HepG2 (cell line): ENCODE measurements around the gene CYP2U1. TPM values are rescaled to one million over a fixed set of nuclear protein-coding genes. Genes with fewer than 3 reads are reported as not detected.

Experiments
- BCL6 ChIP-seq: IDR thresholded peaks from 2 replicates; pipeline ENCODE4 v1.6.1; 2016; ENCODE audit warnings: missing genetic modification reagents, missing compliant biosample characterization
- CREB1 ChIP-seq, 2 experiments: fragments of 450-650 bp in 1 of 2; IDR thresholded peaks; 2 replicates each; pipeline ENCODE4 v1.6.1; 2016 to 2017; ENCODE audit warnings: control low read depth in 1 of 2, mild to moderate bottlenecking in 1 of 2, missing compliant biosample characterization in 1 of 2, missing genetic modification characterization in 1 of 2
- EP300 ChIP-seq, 3 experiments: sonication (generic) in 1 of 3; formaldehyde crosslinking in 1 of 3; IDR thresholded peaks; 2 replicates each; pipeline versions ENCODE4 v1.5.1 to v1.6.1; 2011 to 2020; ENCODE audit warnings: low read depth in 2 of 3, low read length in 2 of 3, borderline replicate concordance in 1 of 3, improper control_type of control experiment in 1 of 3, mild to moderate bottlenecking in 1 of 3, missing genetic modification reagents in 1 of 3, moderate library complexity in 1 of 3
- GATAD1 ChIP-seq: IDR thresholded peaks from 2 replicates; pipeline ENCODE4 v1.6.1; 2016; ENCODE audit warnings: missing genetic modification reagents, missing compliant biosample characterization
- HNF4A ChIP-seq: sonication (generic); formaldehyde crosslinking; IDR thresholded peaks from 2 replicates; pipeline ENCODE4 v1.4.0; 2020; ENCODE audit warnings: missing genetic modification reagents
- JARID2 ChIP-seq: sonication (generic); formaldehyde crosslinking; IDR thresholded peaks from 2 replicates; pipeline ENCODE4 v1.8.1; 2023; ENCODE audit warnings: missing genetic modification reagents, inconsistent platforms; ENCODE audit not compliant: insufficient replicate concordance
- MBNL3 ChIP-seq: fragments of 250-450 bp; sonication (Bioruptor Pico); conservative IDR thresholded peaks from 2 replicates; pipeline ENCODE4 v1.8.0; 2022; ENCODE audit warnings: mild to moderate bottlenecking, inconsistent platforms
- MEIS1 ChIP-seq: sonication (generic); formaldehyde crosslinking; IDR thresholded peaks from 2 replicates; pipeline ENCODE4 v1.9.0; 2021; ENCODE audit warnings: mild to moderate bottlenecking, missing genetic modification reagents, moderate library complexity, borderline replicate concordance
- MTA1 ChIP-seq: sonication (generic); formaldehyde crosslinking; IDR thresholded peaks from 2 replicates; pipeline ENCODE4 v1.4.0; 2020; ENCODE audit warnings: missing genetic modification reagents, mild to moderate bottlenecking, borderline replicate concordance
- PHF20 ChIP-seq: sonication (generic); formaldehyde crosslinking; IDR thresholded peaks from 2 replicates; pipeline ENCODE4 v1.5.0; 2020; ENCODE audit warnings: mild to moderate bottlenecking, missing genetic modification reagents
- RARA ChIP-seq: IDR thresholded peaks from 2 replicates; pipeline ENCODE4 v1.6.1; 2016; ENCODE audit warnings: missing genetic modification reagents, missing compliant biosample characterization
- ZIK1 ChIP-seq: sonication (generic); formaldehyde crosslinking; IDR thresholded peaks from 2 replicates; pipeline ENCODE4 v1.5.0; 2020; ENCODE audit warnings: mild to moderate bottlenecking, low read depth, missing genetic modification reagents, borderline replicate concordance
- ZNF329 ChIP-seq: sonication (generic); formaldehyde crosslinking; IDR thresholded peaks from 2 replicates; pipeline ENCODE4 v1.9.0; 2021; ENCODE audit warnings: low read depth, mild to moderate bottlenecking, missing genetic modification reagents
- polyA plus RNA-seq, 8 experiments: library from polyadenylated mRNA; depleted of rRNA in 3 of 8; stranded (reverse) in 7 of 8; unstranded in 1 of 8; fragments of >200 nt; fragmentation: Illumina TruSeq in 4 of 8; extraction: Trizol in 4 of 8; gene quantifications; 2 replicates each; pipeline versions ENCODE4 v1.2.1 to v1.2.3, GENCODE V29; 2011 to 2016; ENCODE audit warnings: low read depth in 4 of 8, missing spikeins in 1 of 8, mixed read lengths in 1 of 8; ENCODE audit not compliant: insufficient read depth in 1 of 8
- total RNA-seq, 5 experiments: library from RNA; depleted of rRNA; stranded (reverse); fragments of >200 nt; fragmentation: Illumina TruSeq; extraction: Trizol; gene quantifications; 2 replicates each; pipeline ENCODE4 v1.2.3, GENCODE V29; 2016; ENCODE audit warnings: low read depth in 1 of 5
- TF ChIP-seq, protein P1 (sequence below): sonication (generic); formaldehyde crosslinking; IDR thresholded peaks from 2 replicates; pipeline ENCODE4 v1.8.1; 2022; ENCODE audit warnings: mild to moderate bottlenecking, missing genetic modification reagents

The CYP2U1 gene
- total and polyA plus RNA-seq, 2 of the 13 experiments (the other 11 are each of a cell fraction or from before 2014, with no cell fraction given): 1.4 to 3.4 TPM

DNA sequence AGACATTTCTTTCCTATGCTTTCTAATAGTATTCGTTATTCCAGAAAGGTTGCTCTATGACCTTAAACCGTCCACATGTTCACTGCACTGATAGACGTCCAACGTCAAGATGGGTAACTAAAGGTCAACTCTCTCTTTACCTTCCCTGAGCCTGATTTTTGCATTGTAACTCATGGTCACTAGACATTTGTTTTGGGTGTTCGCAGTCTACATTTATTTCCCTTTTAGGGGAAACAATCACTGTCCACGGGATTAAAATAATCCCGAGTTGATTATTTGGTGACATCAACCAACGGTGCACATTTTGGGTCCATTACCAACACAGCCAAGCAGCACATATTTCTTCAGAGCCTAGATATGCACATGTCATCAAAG is 57.8 kb downstream of the CYP2U1 start (continued):
- TF ChIP-seq, protein P1, sequence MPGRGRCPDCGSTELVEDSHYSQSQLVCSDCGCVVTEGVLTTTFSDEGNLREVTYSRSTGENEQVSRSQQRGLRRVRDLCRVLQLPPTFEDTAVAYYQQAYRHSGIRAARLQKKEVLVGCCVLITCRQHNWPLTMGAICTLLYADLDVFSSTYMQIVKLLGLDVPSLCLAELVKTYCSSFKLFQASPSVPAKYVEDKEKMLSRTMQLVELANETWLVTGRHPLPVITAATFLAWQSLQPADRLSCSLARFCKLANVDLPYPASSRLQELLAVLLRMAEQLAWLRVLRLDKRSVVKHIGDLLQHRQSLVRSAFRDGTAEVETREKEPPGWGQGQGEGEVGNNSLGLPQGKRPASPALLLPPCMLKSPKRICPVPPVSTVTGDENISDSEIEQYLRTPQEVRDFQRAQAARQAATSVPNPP (CRISPR knock-in tag): no peak
- 0 out of 2 replicates have a peak, but pooled peaks have one; percentile 8 for TF ChIP-seq MEIS1 (CRISPR knock-in tag)
- no peak for TF ChIP-seq MBNL3 (CRISPR knock-in tag)
- TF ChIP-seq PHF20 (CRISPR knock-in tag): 0 out of 2 replicates have a peak, but pooled peaks have one; percentile 9
- no peak for TF ChIP-seq JARID2 (CRISPR knock-in tag)
- TF ChIP-seq ZIK1 (CRISPR knock-in tag): no peak
- 0 out of 2 replicates have a peak, but pooled peaks have one; percentile 2 for TF ChIP-seq ZNF329 (CRISPR knock-in tag)
- TF ChIP-seq BCL6: peak; percentile 92
- peak; percentile 57 for TF ChIP-seq HNF4A (CRISPR knock-in tag)
- no peak for TF ChIP-seq MTA1
- TF ChIP-seq GATAD1 (CRISPR knock-in tag): no peak
- peak; percentile 45 for TF ChIP-seq RARA
- no peak for TF ChIP-seq CREB1 (IDR thresholded peaks at IDR 0.05)
- peak; percentile 8; the same call in 1 of the 2 replicates for TF ChIP-seq CREB1 (CRISPR knock-in tag; IDR thresholded peaks at IDR 0.05)
- TF ChIP-seq EP300 (IDR thresholded peaks at IDR 0.05; ENCODE audit: low read depth in 2 of 2, low read length in 2 of 2): no peak
- no peak for TF ChIP-seq EP300 (CRISPR knock-in tag; IDR thresholded peaks at IDR 0.05; ENCODE audit: borderline replicate concordance)
- TF ChIP-seq, all 625 proteins: peak for 15
